ENCODE data around the gene PRSS38. TPM values are rescaled to one million over a fixed set of nuclear protein-coding genes. Genes with fewer than 3 reads are reported as not detected.

PRSS38 gene
- polyA plus RNA-seq, 1 donor (not counting 4 experiments of a cell fraction or from before 2014, with no cell fraction given), result not detected

GRCh38 chr1:227809026-227809425 is 6.4 kb upstream of the PRSS38 start:
- H3K9me3 ChIP-seq (ENCODE audit: control insufficient read depth, low read depth, low read length), result peaks cover 3% of the 10 kb centered on the region
- no peak overlapping the region for H3K9ac ChIP-seq (ENCODE audit: control insufficient read depth, extremely low read depth, insufficient read depth, low read length)
- TF ChIP-seq CTCF (optimal IDR thresholded peaks at IDR 0.05 in 1 of 3, IDR thresholded peaks at IDR 0.05 in 1 of 3, conservative IDR thresholded peaks at IDR 0.05 in 1 of 3; ENCODE audit: extremely low read depth in 1 of 3, insufficient read depth in 2 of 3, low read length in 3 of 3) (no peak), EZH2 (IDR thresholded peaks at IDR 0.05; ENCODE audit: low read length) (no peak)
- H4K20me1 ChIP-seq (ENCODE audit: control insufficient read depth, extremely low read depth, insufficient read depth, low read length), result no peaks in the 10 kb centered on the region
- no peaks in the 10 kb centered on the region for H3K79me2 ChIP-seq (ENCODE audit: control insufficient read depth, insufficient read depth, low read length)
- dilution Hi-C loops (cut with MboI; ENCODE audit: extremely low pct_ligation_motif_present, low sequenced_read_pairs), result no loop called here
- no peak overlapping the region for H3K4me2 ChIP-seq (ENCODE audit: control insufficient read depth, extremely low read depth, insufficient read depth, low read depth, low read length)
- H2AFZ ChIP-seq (ENCODE audit: control insufficient read depth, low read length), result no peak overlapping the region
- FAIRE-seq (no peak), DNase-seq (ENCODE audit: low read depth, low spot score) (no peak)
- H3K27ac ChIP-seq (ENCODE audit: control insufficient read depth, insufficient read depth, low read length), result no peak overlapping the region
- no peaks in the 10 kb centered on the region for H3K9me1 ChIP-seq (ENCODE audit: control insufficient read depth, extremely low read depth, insufficient read depth, low read length)
- no peaks in the 10 kb centered on the region for H3K36me3 ChIP-seq (ENCODE audit: control insufficient read depth in 2 of 2, extremely low read depth in 1 of 2, insufficient read depth in 2 of 2, low read length in 2 of 2)
- H3K4me1 ChIP-seq (ENCODE audit: control insufficient read depth, extremely low read depth, insufficient read depth, low read length), result peaks cover 11% of the 10 kb centered on the region
- no peaks in the 10 kb centered on the region for H3K27me3 ChIP-seq (ENCODE audit: control insufficient read depth, extremely low read depth, insufficient read depth, low read length)
- no peak overlapping the region for H3K4me3 ChIP-seq (ENCODE audit: control insufficient read depth in 2 of 3, extremely low read depth in 1 of 3, insufficient read depth in 2 of 3, low read depth in 1 of 3, low read length in 3 of 3)

GRCh38 chr1:227813962-227814361 is 1.5 kb upstream of the PRSS38 start:
- no peaks in the 10 kb centered on the region for H3K4me1 ChIP-seq (ENCODE audit: control insufficient read depth, extremely low read depth, insufficient read depth, low read length)
- TF ChIP-seq EZH2 (IDR thresholded peaks at IDR 0.05; ENCODE audit: low read length) (no peak), CTCF (optimal IDR thresholded peaks at IDR 0.05 in 1 of 3, IDR thresholded peaks at IDR 0.05 in 1 of 3, conservative IDR thresholded peaks at IDR 0.05 in 1 of 3; ENCODE audit: extremely low read depth in 1 of 3, insufficient read depth in 2 of 3, low read length in 3 of 3) (no peak)
- dilution Hi-C loops (cut with MboI; ENCODE audit: extremely low pct_ligation_motif_present, low sequenced_read_pairs), result no loop called here
- H3K27ac ChIP-seq (ENCODE audit: control insufficient read depth, insufficient read depth, low read length), result no peak overlapping the region
- no peak overlapping the region for H3K9ac ChIP-seq (ENCODE audit: control insufficient read depth, extremely low read depth, insufficient read depth, low read length)
- DNase-seq (ENCODE audit: low read depth, low spot score) (no peak), FAIRE-seq (no peak)
- H3K27me3 ChIP-seq (ENCODE audit: control insufficient read depth, extremely low read depth, insufficient read depth, low read length), result no peaks in the 10 kb centered on the region
- no peak overlapping the region for H2AFZ ChIP-seq (ENCODE audit: control insufficient read depth, low read length)
- H3K36me3 ChIP-seq (ENCODE audit: control insufficient read depth in 2 of 2, extremely low read depth in 1 of 2, insufficient read depth in 2 of 2, low read length in 2 of 2), result no peaks in the 10 kb centered on the region
- no peak overlapping the region for H3K4me3 ChIP-seq (ENCODE audit: control insufficient read depth in 2 of 3, extremely low read depth in 1 of 3, insufficient read depth in 2 of 3, low read depth in 1 of 3, low read length in 3 of 3)
- H3K79me2 ChIP-seq (ENCODE audit: control insufficient read depth, insufficient read depth, low read length), result no peaks in the 10 kb centered on the region
- H4K20me1 ChIP-seq (ENCODE audit: control insufficient read depth, extremely low read depth, insufficient read depth, low read length), result no peaks in the 10 kb centered on the region
- no peak overlapping the region for H3K4me2 ChIP-seq (ENCODE audit: control insufficient read depth, extremely low read depth, insufficient read depth, low read depth, low read length)
- peaks cover 6% of the 10 kb centered on the region for H3K9me3 ChIP-seq (ENCODE audit: control insufficient read depth, low read depth, low read length)
- no peaks in the 10 kb centered on the region for H3K9me1 ChIP-seq (ENCODE audit: control insufficient read depth, extremely low read depth, insufficient read depth, low read length)
